GM21825 (cell line): ENCODE data around the gene MRGPRE.
"Not testable (repeated sequence)": the region's sequence is repeated elsewhere in the genome, so short reads cannot be mapped to it uniquely, and the experiment has no call there.

ENCODE experiments used
- ATAC-seq: cut with Tn5 transposase; IDR thresholded peaks from one replicate; pipeline ENCODE4 v1.9.1; 2021; ENCODE audit warnings: mild to moderate bottlenecking, moderate library complexity; ENCODE audit not compliant: unreplicated experiment

Gene MRGPRE, protein sequence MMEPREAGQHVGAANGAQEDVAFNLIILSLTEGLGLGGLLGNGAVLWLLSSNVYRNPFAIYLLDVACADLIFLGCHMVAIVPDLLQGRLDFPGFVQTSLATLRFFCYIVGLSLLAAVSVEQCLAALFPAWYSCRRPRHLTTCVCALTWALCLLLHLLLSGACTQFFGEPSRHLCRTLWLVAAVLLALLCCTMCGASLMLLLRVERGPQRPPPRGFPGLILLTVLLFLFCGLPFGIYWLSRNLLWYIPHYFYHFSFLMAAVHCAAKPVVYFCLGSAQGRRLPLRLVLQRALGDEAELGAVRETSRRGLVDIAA

DNA sequence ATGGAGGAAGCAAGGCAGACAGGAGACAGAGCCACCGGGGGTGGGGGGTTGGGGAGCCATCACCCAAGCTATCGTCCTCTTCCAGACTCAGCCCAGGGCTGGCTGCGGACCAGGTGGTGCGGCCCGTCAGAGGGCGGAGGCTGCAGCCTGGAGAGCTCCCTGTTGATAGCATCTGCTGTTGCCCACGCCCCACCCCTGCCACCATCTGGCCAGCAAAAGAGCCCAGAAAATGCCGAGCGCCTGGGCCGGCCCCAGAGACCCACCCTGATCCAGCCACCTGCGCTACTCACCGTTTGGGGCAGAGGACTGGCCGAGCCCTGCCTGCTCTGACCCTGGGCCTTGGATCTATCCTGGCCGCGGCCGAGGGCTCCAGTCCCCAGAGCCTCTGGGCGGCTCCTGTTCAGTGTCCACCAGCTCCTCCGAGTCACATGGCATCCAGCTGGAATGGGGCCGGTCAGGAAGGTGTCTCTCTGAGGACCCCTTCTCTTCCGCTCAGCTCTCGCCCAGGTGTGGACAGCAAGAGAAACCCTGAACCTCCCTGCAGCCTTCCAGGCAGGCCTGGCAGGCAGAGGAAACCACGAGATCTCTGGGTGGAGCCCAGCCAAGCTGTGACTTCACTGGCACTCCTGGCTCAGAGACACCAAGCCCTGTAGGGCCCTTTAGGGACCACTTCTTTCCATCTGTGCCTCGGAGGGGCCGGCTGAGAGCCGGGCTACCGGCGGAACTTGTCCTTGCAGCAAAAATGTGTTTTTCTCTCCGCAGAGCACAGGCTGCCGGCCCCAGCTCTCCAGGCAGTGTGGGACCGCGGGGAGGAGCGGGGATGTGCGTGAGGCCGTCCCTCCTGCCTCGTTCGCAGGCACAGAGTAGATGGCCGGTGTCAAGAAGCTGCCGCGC is at the start of gene MRGPRE:
MRGPRE (minus strand) TSS at position 567 of the 894 bp plus-strand sequence. CDS start 3,618 bp downstream, outside the sequence.
- no peak for ATAC-seq

DNA sequence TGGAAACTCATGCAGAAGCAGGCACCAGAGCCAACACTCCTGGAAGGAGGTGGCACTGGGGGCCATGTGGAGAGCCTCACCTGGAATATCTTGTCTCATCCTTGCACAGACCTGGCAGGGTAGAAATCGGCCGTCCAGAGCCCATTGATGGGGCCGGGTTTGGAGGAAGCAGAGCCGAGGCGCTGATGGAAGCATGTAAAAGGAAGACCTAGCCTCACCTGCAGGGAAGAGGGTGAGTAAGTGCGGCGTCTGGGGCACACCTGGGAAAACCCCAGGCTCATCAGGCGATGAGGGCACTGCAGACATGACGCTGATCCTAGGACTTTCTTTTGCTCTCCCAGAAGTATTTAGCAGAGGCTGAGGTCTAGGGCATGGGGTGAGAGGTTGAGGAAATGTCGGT is 48.9 kb upstream of the MRGPRE start:
- not testable (repeated sequence) for ATAC-seq

DNA sequence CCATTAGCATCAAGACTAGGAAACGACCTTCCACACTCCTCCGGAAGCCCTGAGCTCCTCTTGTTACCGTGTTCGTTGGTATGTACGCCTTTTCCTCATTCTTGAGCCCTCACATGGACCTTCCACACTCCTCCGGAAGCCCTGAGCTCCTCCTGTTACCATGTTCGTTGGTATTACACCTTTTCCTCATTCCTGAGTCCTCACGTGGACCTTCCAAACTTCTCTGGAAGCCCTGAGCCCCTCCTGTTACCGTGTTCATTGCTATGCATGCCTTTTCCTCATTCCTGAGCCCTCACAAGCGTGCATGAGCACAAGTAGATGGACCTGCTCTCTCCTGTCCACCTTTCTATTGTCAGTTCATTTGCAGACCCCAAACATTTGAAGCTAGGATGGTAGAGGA is 48.4 kb upstream of the MRGPRE start:
- not testable (repeated sequence) for ATAC-seq

DNA sequence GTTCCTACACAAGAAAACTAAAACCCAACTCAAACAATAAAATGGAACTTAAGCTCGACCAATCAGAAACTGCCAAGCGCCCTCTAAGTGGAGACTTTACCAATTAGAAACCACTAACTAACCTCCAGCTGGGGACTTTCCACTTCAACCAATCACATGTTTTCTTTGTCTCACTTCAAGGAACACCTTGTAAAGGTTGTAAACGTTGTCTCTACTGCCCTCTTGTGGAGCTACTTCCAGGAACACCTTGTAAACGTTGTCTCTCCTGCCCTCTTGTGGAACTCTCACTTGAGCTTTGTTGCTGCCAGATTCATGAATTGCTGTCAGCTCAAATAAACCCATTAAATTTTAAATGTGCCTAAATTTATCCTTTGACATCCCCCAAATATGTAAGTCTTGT is 46.7 kb upstream of the MRGPRE start:
- not testable (repeated sequence) for ATAC-seq

DNA sequence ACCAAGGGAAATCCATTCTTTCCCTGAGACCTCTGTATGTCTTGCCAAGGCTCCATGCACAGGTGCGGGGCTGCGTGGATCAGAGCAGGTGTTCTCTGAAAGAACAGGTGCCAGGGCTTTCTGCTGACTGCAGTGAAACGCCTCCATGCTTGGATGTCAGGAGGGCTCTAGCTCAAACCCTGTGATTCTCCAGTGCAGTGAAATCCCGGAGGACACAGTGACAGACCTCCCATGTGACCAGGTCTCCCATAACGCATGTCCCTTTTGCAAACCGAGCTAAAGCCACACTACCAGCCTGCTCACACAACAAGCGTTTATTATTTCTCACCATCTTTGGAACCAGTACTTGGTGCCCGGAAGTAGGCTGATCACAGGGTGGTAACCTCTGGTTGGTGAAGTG is 41.4 kb upstream of the MRGPRE start:
- not testable (repeated sequence) for ATAC-seq

DNA sequence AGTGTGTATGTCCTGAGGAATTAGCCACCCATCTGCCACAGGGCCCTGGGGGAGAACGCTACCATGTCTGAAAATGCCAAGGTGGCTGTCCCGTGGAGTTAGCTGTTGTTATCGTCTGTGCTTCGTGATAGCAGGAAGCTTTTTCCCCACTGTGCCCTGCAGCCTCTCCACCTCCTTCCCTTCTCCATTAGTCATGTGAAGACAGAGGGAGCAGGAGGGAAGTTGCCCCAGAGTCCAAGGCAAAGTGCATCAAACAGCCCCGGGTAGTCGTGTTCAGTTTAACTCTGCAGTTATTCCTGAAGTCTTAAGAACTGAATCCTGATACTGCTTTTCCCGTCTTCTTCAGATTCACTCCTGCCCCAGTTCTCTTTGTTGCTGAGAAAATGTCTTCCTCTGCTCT is 30.3 kb upstream of the MRGPRE start:
- not testable (repeated sequence) for ATAC-seq

DNA sequence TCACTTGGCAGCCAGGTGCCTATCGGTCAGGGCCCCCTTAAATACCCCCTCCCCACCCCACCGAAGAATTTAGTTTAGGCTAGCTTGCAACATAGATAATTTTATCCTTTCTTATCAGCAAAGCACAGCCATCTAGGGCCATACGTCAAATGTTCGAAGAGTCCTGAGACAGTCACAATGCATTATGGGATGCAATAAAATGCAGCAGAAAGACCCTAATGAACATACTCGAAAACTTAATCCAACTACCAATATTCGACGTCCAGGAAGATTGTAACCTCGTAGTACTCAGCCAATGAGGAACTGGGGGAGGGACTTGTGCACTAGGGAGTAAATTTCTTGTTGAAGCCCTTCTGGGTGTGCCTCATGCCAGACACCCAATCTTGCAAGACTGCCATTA is 29.6 kb upstream of the MRGPRE start:
- not testable (repeated sequence) for ATAC-seq

DNA sequence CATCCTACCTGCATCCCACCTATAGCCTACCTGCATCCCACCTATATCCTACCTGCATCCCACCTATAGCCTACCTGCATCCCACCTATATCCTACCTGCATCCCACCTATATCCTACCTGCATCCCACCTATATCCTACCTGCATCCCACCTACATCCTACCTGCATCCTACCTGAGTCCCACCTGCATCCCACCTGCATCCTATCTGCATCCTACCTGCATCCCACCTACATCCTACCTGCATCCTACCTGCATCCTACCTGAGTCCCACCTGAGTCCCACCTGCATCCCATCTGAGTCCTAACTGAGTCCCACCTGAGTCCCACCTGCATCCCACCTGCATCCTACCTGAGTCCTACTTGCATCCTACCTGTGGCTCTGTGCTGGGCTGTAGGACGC is 25.3 kb upstream of the MRGPRE start:
- ATAC-seq = not testable (repeated sequence)

DNA sequence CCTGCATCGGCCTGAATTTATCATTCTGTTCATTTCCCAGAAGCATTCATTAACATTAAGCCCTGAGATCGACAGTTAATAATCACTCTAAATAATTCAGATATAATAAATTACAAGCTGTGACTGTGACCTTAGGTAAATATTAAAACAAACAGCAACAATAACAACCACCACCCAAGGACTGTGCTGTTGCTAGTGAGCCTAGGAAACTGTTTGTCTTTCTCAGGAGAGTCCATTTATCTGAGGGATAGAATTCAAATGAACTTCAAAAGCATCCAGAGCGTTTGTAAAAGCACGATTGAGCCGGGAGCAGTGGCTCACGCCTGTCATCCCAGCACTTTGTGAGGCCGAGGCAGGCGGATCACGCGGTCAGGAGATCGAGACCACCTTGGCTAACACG is 23.0 kb upstream of the MRGPRE start:
- not testable (repeated sequence) for ATAC-seq

DNA sequence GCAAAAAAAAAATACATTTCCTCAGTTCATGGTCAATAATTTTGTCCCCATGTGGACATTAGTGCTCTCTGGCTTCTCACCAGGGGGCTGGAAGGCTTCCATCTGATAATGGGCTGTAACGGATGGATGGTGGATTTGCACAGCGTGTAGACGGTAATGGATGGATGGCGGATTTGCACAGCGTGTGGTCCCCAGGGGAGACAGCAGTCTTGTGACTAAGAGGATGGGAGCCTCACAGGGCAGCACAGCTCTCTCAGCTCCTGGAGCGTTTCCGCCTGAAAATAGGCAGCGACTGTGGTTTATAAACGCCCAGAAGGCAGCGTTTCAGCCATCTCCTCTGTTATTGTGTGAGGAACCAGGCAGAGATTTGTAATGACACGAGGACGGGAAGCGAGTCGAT is 22.6 kb upstream of the MRGPRE start:
- ATAC-seq = not testable (repeated sequence)

DNA sequence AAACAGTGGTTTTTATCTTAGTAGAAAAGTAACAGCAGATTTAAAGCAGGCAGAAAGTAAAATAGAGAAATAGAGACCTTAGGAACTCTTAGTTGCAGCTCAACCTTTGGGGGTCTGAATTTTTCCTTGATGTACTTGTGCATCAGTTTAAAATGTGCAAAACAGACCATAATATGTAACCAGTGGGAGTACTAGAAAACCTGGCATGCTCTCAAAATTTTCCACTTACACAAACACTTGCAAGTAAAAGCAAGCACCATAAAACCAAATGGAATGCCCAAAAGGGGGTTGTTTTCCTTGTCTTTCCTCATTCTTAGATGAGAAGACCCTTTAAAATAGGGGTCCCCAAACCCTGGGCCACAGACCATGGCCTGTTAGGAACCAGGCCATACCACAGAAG is 12.9 kb upstream of the MRGPRE start:
- ATAC-seq = no peak

DNA sequence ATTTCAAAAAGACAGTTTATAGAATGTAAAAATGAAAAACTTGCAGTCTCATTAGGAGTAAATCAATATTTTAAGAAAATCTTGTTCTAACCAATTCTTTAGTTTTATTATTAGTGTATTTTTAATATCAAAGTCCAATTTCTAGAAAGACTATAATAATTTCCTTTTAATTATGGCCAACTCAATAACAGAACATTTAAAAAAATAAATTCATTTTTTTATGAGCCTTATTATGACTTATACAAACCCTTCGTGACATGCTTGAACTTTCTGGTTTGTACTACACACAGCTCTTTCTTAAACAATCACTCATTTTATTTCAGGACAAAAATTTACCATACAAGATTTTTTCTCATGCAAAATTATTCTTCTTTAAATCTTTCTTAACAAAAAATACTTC is 11.7 kb upstream of the MRGPRE start:
- no peak for ATAC-seq

DNA sequence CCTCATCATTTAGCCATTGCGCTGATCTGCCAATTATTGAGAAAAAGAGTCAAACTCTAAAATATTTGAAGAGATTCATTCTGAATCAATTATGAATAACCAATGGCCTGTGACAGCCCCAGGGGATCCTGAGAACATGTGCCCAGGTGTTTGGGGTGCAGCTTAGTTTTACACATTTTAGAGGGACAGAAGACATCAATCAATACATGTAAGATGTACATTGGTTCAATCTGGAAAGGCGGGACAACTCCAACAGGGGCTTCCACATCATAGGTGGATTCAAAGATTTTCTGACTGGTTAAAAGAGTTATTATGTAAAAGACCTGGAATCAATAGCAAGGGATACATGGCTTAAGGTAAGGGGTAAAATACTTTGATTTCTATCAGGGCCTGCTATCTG is 4.9 kb upstream of the MRGPRE start:
- no peak for ATAC-seq

DNA sequence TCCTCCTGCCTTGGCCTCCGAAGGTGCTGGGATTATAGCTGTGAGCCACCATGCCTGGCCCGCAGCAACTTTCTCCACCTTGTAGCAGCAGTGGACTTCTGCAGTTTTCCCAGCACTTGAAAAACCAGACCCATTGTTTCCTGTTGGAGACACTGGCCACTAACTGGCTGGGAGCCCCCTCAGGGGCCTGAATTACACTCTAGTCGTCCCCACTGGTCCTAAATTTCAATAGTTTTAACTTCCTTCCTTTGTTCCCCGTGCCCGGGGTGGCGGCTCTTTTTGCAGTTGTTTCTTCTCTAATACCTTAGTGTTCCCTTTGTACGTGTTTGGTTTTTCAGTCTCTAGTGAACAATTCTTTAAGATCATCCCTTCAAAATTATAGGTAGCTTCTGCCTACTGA is 2.6 kb upstream of the MRGPRE start:
- ATAC-seq = no peak

DNA sequence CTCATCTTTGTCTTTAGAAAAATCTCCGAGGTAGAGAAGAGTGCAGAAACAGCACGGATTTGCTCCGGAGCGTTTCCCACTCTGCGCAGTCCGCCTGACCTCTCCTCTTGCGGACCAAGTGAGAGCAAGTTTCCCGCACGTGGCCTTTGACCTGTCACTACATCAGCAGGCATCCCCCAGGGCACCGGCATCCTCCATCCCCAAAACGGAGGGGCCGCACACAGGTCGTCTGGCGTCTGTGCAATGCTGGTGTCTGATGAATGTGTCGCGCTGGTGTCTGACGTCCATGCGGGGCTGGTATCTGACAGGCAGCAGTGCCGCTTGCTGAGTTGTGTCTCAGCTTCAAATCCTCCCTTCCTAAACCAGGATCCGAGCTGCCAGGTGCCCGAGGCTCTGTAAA is 739 bp upstream of the MRGPRE start:
- no peak for ATAC-seq

DNA sequence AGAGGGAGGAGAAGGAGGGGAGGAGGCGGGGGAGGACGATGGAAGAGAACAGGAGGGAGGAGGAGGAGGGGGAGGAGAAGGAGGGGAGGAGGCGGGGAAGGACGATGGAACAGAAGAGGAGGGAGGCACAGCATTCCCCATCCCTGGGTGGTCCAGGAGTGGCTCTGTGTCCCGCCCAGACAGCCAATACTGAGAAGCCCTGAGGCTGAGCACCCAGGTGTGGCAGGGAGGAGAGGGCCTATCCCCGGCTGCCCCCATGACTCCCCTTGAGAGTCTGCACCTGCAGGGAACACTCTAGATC is 717 bp downstream of the MRGPRE start:
- ATAC-seq = no peak

DNA sequence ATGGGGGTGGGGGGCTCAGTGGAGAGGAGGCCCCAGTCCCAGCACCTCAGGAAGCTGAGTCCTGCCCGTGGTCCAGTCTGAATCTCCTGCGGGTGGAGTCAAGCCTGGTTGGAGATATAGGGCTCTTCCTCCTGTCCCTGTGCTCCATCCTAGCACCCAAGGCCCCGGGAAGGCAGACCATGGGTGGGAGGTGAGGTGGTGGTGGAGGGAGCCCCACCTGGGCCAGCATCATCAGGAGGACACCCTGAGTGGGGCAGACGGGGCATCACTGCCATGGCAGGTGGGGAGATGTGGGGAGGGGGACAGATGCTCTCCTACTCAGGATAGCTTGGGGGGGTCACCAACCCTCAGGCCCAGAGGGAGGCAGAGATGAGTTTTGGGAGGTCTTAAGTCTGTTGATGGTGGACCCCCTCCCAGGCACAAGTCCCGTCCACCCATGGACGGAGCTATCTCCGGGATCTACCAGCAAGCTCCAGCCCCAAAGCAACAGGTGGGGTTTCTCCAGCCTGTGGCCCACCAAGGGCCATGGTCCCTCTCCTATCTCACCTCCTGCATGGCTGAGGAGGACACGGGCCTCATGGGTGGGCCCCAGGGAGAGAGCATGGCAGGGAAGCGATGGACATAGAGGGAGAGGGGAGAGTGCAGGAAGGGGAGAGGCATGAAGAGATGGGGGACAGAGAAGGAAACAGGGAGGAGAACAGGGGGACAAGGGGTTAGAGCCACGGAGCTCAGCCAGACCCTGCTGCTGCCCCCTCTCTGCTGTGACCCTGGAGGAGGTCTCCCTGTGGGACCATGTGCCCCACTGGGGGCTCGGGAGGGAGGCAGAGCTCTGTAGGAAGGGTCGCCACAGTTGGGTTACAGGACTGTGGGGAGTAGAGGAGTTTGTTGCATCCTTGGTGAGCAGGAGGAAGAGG is 1.3 kb downstream of the MRGPRE start:
- ATAC-seq = no peak

DNA sequence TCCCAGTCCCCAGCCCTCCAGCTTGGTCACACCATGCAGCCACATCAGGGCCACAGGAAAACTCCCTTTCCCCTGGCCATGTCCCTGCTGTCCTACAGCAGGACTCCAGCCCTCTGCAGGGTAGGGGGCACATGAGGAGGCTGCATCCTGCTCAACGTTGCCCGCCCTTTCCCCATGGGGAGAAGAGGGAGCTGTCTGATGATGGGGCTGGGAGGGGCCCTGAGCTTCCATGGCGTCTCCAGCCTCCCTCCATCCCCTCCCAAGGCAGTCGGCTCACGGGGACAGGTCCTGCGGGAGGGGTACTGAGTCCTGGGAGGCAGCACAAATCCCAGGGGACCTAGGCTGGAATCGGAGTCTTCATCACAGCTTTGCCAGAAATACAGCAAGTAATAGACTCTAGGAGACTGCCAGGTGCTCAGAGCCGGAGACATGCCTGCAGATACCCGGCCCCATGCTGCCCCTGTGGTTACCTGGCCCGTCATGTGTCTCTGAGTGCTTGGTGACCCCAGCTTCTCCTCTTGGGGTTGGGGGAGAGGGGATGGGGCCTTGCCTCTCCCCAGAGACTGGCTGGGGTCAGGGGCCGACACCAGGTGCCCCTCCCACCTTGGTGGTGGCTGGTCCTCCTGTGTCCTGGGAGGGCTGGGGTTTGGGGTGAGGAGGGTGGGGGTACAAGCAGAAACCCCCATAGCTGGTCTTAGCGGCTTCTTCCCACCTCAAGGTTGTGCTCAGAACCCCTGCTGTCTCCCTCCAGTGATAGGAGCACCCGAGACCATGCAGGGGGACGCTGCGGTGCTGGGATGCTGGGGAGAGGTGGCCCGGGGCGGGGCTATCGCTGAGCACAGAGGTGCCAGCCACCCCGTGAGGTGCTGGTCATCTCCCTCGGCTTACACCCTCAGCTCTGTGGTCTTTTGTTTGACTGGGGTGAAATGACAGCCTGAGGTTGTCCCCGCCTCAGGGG is 2.3 kb downstream of the MRGPRE start:
- no peak for ATAC-seq

DNA sequence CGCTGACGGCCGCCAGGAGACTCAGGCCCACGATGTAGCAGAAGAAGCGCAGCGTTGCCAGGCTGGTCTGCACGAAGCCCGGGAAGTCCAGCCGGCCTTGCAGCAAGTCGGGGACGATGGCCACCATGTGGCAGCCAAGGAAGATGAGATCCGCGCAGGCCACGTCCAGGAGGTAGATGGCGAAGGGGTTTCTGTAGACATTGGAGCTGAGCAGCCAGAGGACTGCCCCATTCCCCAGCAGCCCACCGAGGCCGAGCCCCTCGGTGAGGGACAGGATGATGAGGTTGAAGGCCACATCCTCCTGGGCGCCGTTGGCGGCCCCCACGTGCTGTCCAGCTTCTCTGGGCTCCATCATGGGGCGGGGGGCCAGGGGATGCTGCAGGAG is 3.8 kb downstream of the MRGPRE start:
- no peak for ATAC-seq
